ENCODE data around the gene LETM1. TPM values are rescaled to one million over a fixed set of nuclear protein-coding genes. Genes with fewer than 3 reads are reported as not detected.

Gene LETM1
- total RNA-seq, 2 experiments from 2014 or later: 58.3 to 66.8 TPM

DNA sequence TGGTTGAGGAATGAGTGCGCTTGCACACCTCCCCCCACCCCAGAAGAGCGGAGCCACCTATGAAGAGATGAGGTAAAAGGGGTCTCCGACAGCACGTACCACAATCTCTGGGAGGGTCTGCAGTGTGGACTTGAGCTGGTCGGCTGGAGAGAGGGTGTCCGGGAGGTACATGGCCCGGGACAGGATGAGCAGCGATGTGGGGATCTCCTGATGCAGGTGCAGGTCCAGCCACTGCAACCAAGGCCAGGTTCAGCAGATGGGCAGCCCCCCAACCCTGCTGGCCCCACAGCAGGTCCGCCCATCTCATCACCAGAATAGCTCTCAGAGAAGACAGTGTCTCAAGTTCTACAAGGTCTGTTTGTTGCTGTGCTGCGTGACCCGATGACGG, 32.4 kb downstream of the LETM1 start:
- intact Hi-C loops (cut with micrococcal nuclease; ENCODE audit: unreplicated experiment): no loop called here
- no peaks in the 10 kb centered on the region for H3K9me2 ChIP-seq (ENCODE audit: insufficient read depth, low read length)
- no peak for TF ChIP-seq EZH2phosphoT487 (IDR thresholded peaks at IDR 0.05; ENCODE audit: borderline replicate concordance, low read depth, low read length)
- TF ChIP-seq, protein P1, sequence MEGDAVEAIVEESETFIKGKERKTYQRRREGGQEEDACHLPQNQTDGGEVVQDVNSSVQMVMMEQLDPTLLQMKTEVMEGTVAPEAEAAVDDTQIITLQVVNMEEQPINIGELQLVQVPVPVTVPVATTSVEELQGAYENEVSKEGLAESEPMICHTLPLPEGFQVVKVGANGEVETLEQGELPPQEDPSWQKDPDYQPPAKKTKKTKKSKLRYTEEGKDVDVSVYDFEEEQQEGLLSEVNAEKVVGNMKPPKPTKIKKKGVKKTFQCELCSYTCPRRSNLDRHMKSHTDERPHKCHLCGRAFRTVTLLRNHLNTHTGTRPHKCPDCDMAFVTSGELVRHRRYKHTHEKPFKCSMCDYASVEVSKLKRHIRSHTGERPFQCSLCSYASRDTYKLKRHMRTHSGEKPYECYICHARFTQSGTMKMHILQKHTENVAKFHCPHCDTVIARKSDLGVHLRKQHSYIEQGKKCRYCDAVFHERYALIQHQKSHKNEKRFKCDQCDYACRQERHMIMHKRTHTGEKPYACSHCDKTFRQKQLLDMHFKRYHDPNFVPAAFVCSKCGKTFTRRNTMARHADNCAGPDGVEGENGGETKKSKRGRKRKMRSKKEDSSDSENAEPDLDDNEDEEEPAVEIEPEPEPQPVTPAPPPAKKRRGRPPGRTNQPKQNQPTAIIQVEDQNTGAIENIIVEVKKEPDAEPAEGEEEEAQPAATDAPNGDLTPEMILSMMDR (conservative IDR thresholded peaks at IDR 0.05; ENCODE audit: low read length): no peak
- no TSS peak for BruUV-seq (replicated peaks)
- ChIA-PET CTCF (ENCODE audit: unreplicated experiment) (no interaction called here), POLR2A (no interaction called here)
- H3K27ac ChIP-seq (ENCODE audit: low read depth, low read length, poor library complexity, severe bottlenecking): no peak overlapping the region
- H3K9me3 ChIP-seq (ENCODE audit: low read length): no peaks in the 10 kb centered on the region
- H3K79me2 ChIP-seq (ENCODE audit: insufficient read depth, low read depth, low read length): no peaks in the 10 kb centered on the region
- no peak overlapping the region for H2AFZ ChIP-seq (ENCODE audit: low read length)
- H3K4me2 ChIP-seq (ENCODE audit: low read length): no peak overlapping the region
- H3K4me3 ChIP-seq (ENCODE audit: low read depth, low read length, poor library complexity, severe bottlenecking): no peak overlapping the region
- H3K4me1 ChIP-seq (ENCODE audit: insufficient read depth, low read length, poor library complexity, severe bottlenecking): no peaks in the 10 kb centered on the region
- peaks cover 70% of the 10 kb centered on the region for H3K36me3 ChIP-seq (ENCODE audit: insufficient read depth, low read length)
- no peak for DNase-seq (ENCODE audit: low spot score)
- no peaks in the 10 kb centered on the region for H4K20me1 ChIP-seq (ENCODE audit: insufficient read depth, low read length)

DNA sequence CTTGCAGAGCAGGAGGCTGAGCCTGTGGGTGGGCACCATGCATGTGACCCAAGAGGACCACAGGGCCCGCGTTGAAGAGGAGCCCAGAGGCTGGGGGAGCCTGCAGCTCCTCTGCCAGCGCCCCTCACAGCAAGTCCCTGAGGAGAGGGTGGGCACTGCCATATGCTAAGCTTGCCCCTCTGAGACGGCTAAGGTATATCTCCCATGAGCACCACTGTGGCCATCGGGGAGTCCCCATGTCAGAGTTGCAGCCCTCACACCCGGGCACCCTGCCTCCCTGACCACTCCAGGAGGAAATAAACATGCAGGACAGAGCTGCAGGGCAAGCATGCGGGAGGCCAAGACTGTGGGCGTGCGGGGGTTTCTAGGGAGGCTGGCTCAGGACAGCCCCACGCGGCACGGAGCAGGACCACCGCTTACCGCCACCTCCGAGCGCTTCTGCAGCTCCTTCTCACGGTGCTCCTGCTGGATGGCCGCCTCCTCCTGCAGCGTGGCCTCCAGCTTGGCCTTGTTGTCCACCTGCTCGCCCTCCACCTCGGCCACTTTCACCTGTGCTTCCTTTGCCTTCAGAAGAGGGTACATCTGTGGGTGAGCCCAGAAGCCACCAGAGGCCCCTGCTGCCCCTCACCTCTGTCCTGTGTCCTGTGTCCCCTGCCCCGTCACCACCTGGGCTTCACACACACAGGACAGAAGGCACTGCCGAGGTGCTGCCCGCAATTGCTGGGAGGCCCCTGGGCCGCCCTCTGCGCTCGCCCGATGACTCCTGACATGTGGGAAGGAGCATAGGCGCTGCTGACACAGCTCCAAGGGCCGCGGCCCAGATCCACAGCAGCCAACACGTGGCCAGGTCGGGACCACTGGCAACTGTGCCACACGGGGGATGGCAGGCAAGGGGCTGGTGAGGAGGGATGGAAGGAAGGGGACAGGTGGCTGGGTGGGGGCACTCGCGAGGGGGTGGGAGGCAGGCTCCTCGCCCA, 33.1 kb downstream of the LETM1 start:
- no peaks in the 10 kb centered on the region for H3K9me2 ChIP-seq (ENCODE audit: insufficient read depth, low read length)
- H3K4me1 ChIP-seq (ENCODE audit: insufficient read depth, low read length, poor library complexity, severe bottlenecking): no peaks in the 10 kb centered on the region
- H3K9me3 ChIP-seq (ENCODE audit: low read length): no peaks in the 10 kb centered on the region
- POLR2A ChIA-PET: interaction anchor here (0.6 kb wide), 1 partner anchor 126 kb away, joined by 4 read pairs; no protein-coding TSS in a partner anchor
- no peaks in the 10 kb centered on the region for H3K79me2 ChIP-seq (ENCODE audit: insufficient read depth, low read depth, low read length)
- no peak overlapping the region for H3K4me2 ChIP-seq (ENCODE audit: low read length)
- TF ChIP-seq, protein P1 (conservative IDR thresholded peaks at IDR 0.05; ENCODE audit: low read length): no peak
- TF ChIP-seq EZH2phosphoT487 (IDR thresholded peaks at IDR 0.05; ENCODE audit: borderline replicate concordance, low read depth, low read length): no peak
- H3K36me3 ChIP-seq (ENCODE audit: insufficient read depth, low read length): peaks cover 75% of the 10 kb centered on the region
- no peak for DNase-seq (ENCODE audit: low spot score)
- no TSS peak for BruUV-seq (replicated peaks)
- intact Hi-C loops (cut with micrococcal nuclease; ENCODE audit: unreplicated experiment): no loop called here
- H2AFZ ChIP-seq (ENCODE audit: low read length): no peak overlapping the region
- CTCF ChIA-PET (ENCODE audit: unreplicated experiment): interaction anchor here (0.5 kb wide), 1 partner anchor 8 kb away, joined by 3 read pairs; no protein-coding TSS in a partner anchor
- no peak overlapping the region for H3K27ac ChIP-seq (ENCODE audit: low read depth, low read length, poor library complexity, severe bottlenecking)
- H4K20me1 ChIP-seq (ENCODE audit: insufficient read depth, low read length): no peaks in the 10 kb centered on the region
- H3K4me3 ChIP-seq (ENCODE audit: low read depth, low read length, poor library complexity, severe bottlenecking): no peak overlapping the region

All from OCI-LY7 (cell line).